Panc1 (cell line): ENCODE measurements around the gene SCARF2. TPM values are rescaled to one million over a fixed set of nuclear protein-coding genes. Genes with fewer than 3 reads are reported as not detected.

ENCODE experiments used
- ATAC-seq: fragments of 200-7000 bp; cut with Tn5 transposase; 2 replicates; pipeline ENCODE4 v1.9.1; 2020; ENCODE audit warnings: mild to moderate bottlenecking, moderate library complexity
- BruUV-seq: library from RNA; stranded (reverse); fragments of 400-500 nt; replicated peaks from 2 replicates; lab custom pipeline; 2021; lab: Mats Ljungman, UMichigan
- CTCF ChIA-PET: fragments of 300-600 bp; sonication (Branson Sonifier 250); formaldehyde crosslinking; loops from one replicate; lab custom pipeline; 2022; ENCODE audit warnings: antibody characterized with exemption; lab: Charles Lee
- POLR2A ChIA-PET: fragments of 300-600 bp; sonication (Branson Sonifier 250); formaldehyde crosslinking; loops from one replicate; lab custom pipeline; 2022; ENCODE audit warnings: antibody characterized with exemption; lab: Charles Lee
- DNase-seq: peaks from one replicate; pipeline ENCODE4 v3.0.0-alpha.2; 2010; ENCODE audit warnings: low read depth, low spot score
- H3K27ac ChIP-seq: 2 replicates; pipeline ENCODE4 v1.5.1; 2011; ENCODE audit warnings: mild to moderate bottlenecking, low read length, inconsistent platforms
- H3K27me3 ChIP-seq: fragments of 200-500 bp; sonication (Bioruptor generic); 2 replicates; pipeline ENCODE4 v1.6.0; 2014; ENCODE audit warnings: low read length, inconsistent platforms; ENCODE audit not compliant: control insufficient read depth, insufficient read depth
- H3K36me3 ChIP-seq: fragments of 200-500 bp; sonication (Bioruptor generic); 2 replicates; pipeline ENCODE4 v1.5.1; 2014; ENCODE audit warnings: inconsistent platforms, mild to moderate bottlenecking, low read length, moderate library complexity; ENCODE audit not compliant: control insufficient read depth, insufficient read depth
- H3K4me1 ChIP-seq: 2 replicates; pipeline ENCODE4 v1.5.1; 2011; ENCODE audit warnings: inconsistent platforms, mild to moderate bottlenecking, low read length, moderate library complexity; ENCODE audit not compliant: control insufficient read depth, insufficient read depth
- H3K4me3 ChIP-seq, 2 experiments: 2 replicates each; pipeline ENCODE4 v1.5.1; 2011 to 2012; ENCODE audit warnings: low read depth in 2 of 2, low read length in 2 of 2, mild to moderate bottlenecking in 2 of 2, inconsistent platforms in 1 of 2, moderate library complexity in 1 of 2
- H3K9me3 ChIP-seq: fragments of 200-500 bp; sonication (Bioruptor generic); 2 replicates; pipeline ENCODE4 v1.5.1; 2014; ENCODE audit warnings: low read depth, mild to moderate bottlenecking, inconsistent platforms, low read length, moderate library complexity; ENCODE audit not compliant: control insufficient read depth, insufficient read depth
- POLR2AphosphoS5 ChIP-seq: IDR thresholded peaks from 2 replicates; pipeline ENCODE4 v1.6.1; 2012; ENCODE audit warnings: mild to moderate bottlenecking, low read depth, low read length, moderate library complexity
- SIN3A ChIP-seq: IDR thresholded peaks from 2 replicates; pipeline ENCODE4 v1.6.1; 2012; ENCODE audit warnings: low read depth, mild to moderate bottlenecking, low read length, moderate library complexity, borderline replicate concordance; ENCODE audit not compliant: insufficient read depth
- TCF7L2 ChIP-seq: IDR thresholded peaks from 2 replicates; pipeline ENCODE4 v1.6.1; 2011; ENCODE audit warnings: mild to moderate bottlenecking, low read depth, low read length, inconsistent platforms
- in situ Hi-C: cut with HindIII; loops from 2 replicates; pipeline ENCODE4 v1.10.0; 2016; ENCODE audit warnings: low sequenced_read_pairs, low pct_unique_long_range_greater_than_20kb
- intact Hi-C: fragments of 100-400 bp; cut with micrococcal nuclease; formaldehyde crosslinking; loops from one replicate; pipeline ENCODE4 v1.10.0; 2022; ENCODE audit not compliant: unreplicated experiment
- total RNA-seq: library from RNA; stranded (reverse); gene quantifications from one replicate; pipeline ENCODE4 v1.2.1, GENCODE V29; 2021; ENCODE audit not compliant: unreplicated experiment
- TF ChIP-seq, protein P1 (sequence below), 2 experiments: IDR thresholded peaks; 2 replicates each; pipeline ENCODE4 v1.6.1; 2011 to 2012; ENCODE audit warnings: low read depth in 2 of 2, control low read depth in 1 of 2, low read length in 1 of 2, mild to moderate bottlenecking in 1 of 2, moderate library complexity in 1 of 2; ENCODE audit not compliant: insufficient read depth in 1 of 2
- TF ChIP-seq, protein P2 (sequence below): fragments of 450-650 bp; IDR thresholded peaks from 2 replicates; pipeline ENCODE4 v1.5.1; 2017; ENCODE audit warnings: mild to moderate bottlenecking

Gene SCARF2
- total RNA-seq, 1 experiment from 2014 or later: 3.2 TPM

DNA sequence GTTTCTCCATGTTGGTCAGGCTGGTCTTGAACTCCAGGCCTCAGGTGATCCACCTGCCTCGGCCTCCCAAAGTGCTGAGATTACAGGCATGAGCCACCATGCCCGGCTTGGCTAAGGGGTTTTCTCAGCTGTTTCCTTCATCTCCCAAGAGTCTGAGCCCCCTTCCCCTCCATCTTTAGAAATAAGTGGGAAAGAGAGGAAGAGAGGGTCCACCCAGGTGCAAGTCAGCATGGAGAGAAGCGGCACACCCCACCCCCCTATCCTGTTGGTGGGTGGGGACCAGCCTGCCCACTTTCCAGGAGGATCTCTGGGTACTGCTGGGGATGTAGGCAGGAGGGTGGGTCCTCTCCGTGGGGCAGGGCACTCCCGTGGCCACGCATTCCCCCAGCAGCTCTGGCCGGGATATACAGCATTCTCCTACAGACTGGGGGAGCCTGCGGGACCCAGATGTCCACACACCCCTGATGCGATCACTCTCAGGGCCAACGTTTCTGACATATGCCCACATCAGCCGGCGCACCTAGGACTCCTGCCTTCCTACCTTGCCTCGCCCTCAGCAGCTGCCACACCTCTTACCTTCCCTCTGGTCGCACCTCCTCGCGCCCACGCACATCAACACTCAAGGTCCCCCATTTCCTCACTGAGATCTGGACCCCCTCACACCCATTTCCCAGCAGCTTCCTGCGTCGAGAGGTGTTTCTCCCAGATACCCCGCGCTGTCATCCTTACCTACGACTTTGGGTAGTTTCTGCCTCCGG is 8.9 kb downstream of the SCARF2 start:
- TF ChIP-seq TCF7L2: no peak
- TF ChIP-seq, protein P1, sequence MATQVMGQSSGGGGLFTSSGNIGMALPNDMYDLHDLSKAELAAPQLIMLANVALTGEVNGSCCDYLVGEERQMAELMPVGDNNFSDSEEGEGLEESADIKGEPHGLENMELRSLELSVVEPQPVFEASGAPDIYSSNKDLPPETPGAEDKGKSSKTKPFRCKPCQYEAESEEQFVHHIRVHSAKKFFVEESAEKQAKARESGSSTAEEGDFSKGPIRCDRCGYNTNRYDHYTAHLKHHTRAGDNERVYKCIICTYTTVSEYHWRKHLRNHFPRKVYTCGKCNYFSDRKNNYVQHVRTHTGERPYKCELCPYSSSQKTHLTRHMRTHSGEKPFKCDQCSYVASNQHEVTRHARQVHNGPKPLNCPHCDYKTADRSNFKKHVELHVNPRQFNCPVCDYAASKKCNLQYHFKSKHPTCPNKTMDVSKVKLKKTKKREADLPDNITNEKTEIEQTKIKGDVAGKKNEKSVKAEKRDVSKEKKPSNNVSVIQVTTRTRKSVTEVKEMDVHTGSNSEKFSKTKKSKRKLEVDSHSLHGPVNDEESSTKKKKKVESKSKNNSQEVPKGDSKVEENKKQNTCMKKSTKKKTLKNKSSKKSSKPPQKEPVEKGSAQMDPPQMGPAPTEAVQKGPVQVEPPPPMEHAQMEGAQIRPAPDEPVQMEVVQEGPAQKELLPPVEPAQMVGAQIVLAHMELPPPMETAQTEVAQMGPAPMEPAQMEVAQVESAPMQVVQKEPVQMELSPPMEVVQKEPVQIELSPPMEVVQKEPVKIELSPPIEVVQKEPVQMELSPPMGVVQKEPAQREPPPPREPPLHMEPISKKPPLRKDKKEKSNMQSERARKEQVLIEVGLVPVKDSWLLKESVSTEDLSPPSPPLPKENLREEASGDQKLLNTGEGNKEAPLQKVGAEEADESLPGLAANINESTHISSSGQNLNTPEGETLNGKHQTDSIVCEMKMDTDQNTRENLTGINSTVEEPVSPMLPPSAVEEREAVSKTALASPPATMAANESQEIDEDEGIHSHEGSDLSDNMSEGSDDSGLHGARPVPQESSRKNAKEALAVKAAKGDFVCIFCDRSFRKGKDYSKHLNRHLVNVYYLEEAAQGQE (IDR thresholded peaks at IDR 0.05; ENCODE audit: insufficient read depth in 1 of 2, low read depth in 2 of 2, low read length in 1 of 2): no peak
- H3K4me1 ChIP-seq: no peaks in the 10 kb centered on the region; the same call in 1 of the 2 replicates
- H3K36me3 ChIP-seq: no peaks in the 10 kb centered on the region
- H3K27me3 ChIP-seq: no peaks in the 10 kb centered on the region
- intact Hi-C loops: no loop called here
- no peak overlapping the region for H3K27ac ChIP-seq
- in situ Hi-C loops: no loop called here
- DNase-seq: no peak
- CTCF ChIA-PET: interaction anchor here (0.6 kb wide), 1 partner anchor 143 kb away, joined by 6 read pairs; no protein-coding TSS in a partner anchor
- ATAC-seq: no peak
- POLR2A ChIA-PET: no interaction called here
- H3K9me3 ChIP-seq: no peaks in the 10 kb centered on the region
- BruUV-seq: no TSS peak
- no peak overlapping the region for H3K4me3 ChIP-seq

DNA sequence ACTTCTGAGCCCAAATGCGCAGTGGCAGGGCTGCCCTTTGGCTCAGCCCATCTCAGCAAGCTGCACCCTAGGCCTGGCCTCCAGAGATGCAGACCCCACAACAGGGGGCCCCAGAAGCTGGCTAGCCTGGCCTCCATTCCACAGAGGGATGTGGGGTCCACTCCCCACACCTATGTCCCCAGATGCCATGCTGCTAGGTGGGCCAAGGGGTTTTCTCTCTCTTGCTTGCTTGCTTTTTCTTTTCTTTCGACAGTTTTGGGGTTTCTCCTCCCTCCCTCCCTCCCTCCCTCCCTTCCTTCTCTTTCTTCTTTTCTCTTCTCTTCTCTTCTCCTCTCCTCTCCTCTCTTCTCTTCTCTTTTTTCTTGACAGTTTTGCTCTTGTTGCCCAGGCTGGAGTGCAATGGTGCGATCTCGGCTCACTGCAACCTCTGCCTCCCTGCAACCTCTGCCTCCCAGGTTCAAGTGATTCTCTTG is 9.6 kb downstream of the SCARF2 start:
- Histone ChIP-seq H3K4me3 (no peak overlapping the region), H3K4me1 (no peaks in the 10 kb centered on the region; the same call in 1 of the 2 replicates), H3K36me3 (no peaks in the 10 kb centered on the region), H3K27me3 (no peaks in the 10 kb centered on the region), H3K27ac (no peak overlapping the region), H3K9me3 (no peaks in the 10 kb centered on the region)
- DNase-seq (no peak), ATAC-seq (no peak)
- POLR2A ChIA-PET: no interaction called here
- CTCF ChIA-PET: no interaction called here
- TF ChIP-seq SIN3A: no peak
- TF ChIP-seq, protein P1 (IDR thresholded peaks at IDR 0.05; ENCODE audit: insufficient read depth in 1 of 2, low read depth in 2 of 2, low read length in 1 of 2): no peak
- no peak for TF ChIP-seq POLR2AphosphoS5
- TF ChIP-seq, protein P2, sequence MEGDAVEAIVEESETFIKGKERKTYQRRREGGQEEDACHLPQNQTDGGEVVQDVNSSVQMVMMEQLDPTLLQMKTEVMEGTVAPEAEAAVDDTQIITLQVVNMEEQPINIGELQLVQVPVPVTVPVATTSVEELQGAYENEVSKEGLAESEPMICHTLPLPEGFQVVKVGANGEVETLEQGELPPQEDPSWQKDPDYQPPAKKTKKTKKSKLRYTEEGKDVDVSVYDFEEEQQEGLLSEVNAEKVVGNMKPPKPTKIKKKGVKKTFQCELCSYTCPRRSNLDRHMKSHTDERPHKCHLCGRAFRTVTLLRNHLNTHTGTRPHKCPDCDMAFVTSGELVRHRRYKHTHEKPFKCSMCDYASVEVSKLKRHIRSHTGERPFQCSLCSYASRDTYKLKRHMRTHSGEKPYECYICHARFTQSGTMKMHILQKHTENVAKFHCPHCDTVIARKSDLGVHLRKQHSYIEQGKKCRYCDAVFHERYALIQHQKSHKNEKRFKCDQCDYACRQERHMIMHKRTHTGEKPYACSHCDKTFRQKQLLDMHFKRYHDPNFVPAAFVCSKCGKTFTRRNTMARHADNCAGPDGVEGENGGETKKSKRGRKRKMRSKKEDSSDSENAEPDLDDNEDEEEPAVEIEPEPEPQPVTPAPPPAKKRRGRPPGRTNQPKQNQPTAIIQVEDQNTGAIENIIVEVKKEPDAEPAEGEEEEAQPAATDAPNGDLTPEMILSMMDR: no peak
- TF ChIP-seq TCF7L2: no peak
- BruUV-seq: no TSS peak
- in situ Hi-C loops: no loop called here
- intact Hi-C loops: no loop called here
